GM21576 (cell line): ENCODE data around the gene PSPN.
A peak's percentile ranks its signal among the peaks of the same experiment; 100 is the strongest.
"Not testable (repeated sequence)": the region's sequence is repeated elsewhere in the genome, so short reads cannot be mapped to it uniquely, and the experiment has no call there.

Source experiments
- ATAC-seq: cut with Tn5 transposase; IDR thresholded peaks from one replicate; pipeline ENCODE4 v1.9.1; 2021; ENCODE audit warnings: mild to moderate bottlenecking, moderate library complexity; ENCODE audit not compliant: unreplicated experiment

Gene PSPN

GRCh38 chr19:6402837-6403608 lies 27.3 kb upstream of the PSPN start:
- ATAC-seq: no peak

- no peak for ATAC-seq
Measured at GRCh38 chr19:6402058-6402457, 26.3 kb upstream of the PSPN start.

- ATAC-seq: not testable (repeated sequence)
Measured at GRCh38 chr19:6400062-6400944, 24.6 kb upstream of the PSPN start.

- no peak for ATAC-seq
Measured at GRCh38 chr19:6396305-6396704, 20.6 kb upstream of the PSPN start.

- ATAC-seq: no peak
Measured at GRCh38 chr19:6394831-6395230, 19.1 kb upstream of the PSPN start.

GRCh38 chr19:6393983-6394412 lies 18.3 kb upstream of the PSPN start:
- ATAC-seq: no peak

- peak; percentile 71 for ATAC-seq
Measured at GRCh38 chr19:6393074-6393982, 17.6 kb upstream of the PSPN start, which contains the start of gene GTF2F1. TSS of gene GTF2F1 (minus strand) at chr19:6393164. CDS start at chr19:6392995, 169 bp downstream.

GRCh38 chr19:6392221-6393073 lies 16.7 kb upstream of the PSPN start:
- no peak for ATAC-seq

- no peak for ATAC-seq
Measured at GRCh38 chr19:6387372-6387771, 11.6 kb upstream of the PSPN start.

- no peak for ATAC-seq
Measured at GRCh38 chr19:6384381-6384780, 8.6 kb upstream of the PSPN start.

GRCh38 chr19:6383188-6383587 lies 7.5 kb upstream of the PSPN start:
- ATAC-seq: no peak

GRCh38 chr19:6381030-6381750 lies 5.5 kb upstream of the PSPN start:
- no peak for ATAC-seq

- ATAC-seq: no peak
Measured at GRCh38 chr19:6379744-6380143, 4.0 kb upstream of the PSPN start.

- no peak for ATAC-seq
Measured at GRCh38 chr19:6378486-6378885, 2.8 kb upstream of the PSPN start.

GRCh38 chr19:6378041-6378440 lies 2.3 kb upstream of the PSPN start:
- ATAC-seq: no peak

GRCh38 chr19:6376512-6377190 lies 918 bp upstream of the PSPN start:
- no peak for ATAC-seq

GRCh38 chr19:6374711-6375410 lies 872 bp downstream of the PSPN start:
- ATAC-seq: no peak

GRCh38 chr19:6374161-6374709 lies 1.5 kb downstream of the PSPN start:
- no peak for ATAC-seq
